Measurements from ENCODE around the gene ALDH1L1.
A peak's percentile ranks its signal among the peaks of the same experiment; 100 is the strongest.

The ALDH1L1 gene

GRCh38 chr3:126202276-126202675, 21.9 kb upstream of the ALDH1L1 start:
- TF ChIP-seq, protein P1, sequence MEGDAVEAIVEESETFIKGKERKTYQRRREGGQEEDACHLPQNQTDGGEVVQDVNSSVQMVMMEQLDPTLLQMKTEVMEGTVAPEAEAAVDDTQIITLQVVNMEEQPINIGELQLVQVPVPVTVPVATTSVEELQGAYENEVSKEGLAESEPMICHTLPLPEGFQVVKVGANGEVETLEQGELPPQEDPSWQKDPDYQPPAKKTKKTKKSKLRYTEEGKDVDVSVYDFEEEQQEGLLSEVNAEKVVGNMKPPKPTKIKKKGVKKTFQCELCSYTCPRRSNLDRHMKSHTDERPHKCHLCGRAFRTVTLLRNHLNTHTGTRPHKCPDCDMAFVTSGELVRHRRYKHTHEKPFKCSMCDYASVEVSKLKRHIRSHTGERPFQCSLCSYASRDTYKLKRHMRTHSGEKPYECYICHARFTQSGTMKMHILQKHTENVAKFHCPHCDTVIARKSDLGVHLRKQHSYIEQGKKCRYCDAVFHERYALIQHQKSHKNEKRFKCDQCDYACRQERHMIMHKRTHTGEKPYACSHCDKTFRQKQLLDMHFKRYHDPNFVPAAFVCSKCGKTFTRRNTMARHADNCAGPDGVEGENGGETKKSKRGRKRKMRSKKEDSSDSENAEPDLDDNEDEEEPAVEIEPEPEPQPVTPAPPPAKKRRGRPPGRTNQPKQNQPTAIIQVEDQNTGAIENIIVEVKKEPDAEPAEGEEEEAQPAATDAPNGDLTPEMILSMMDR (conservative IDR thresholded peaks at IDR 0.05), result no peak
- peak overlapping the region; percentile 56 for H3K27ac ChIP-seq

GRCh38 chr3:126201168-126201567, 20.8 kb upstream of the ALDH1L1 start:
- TF ChIP-seq, protein P1 (conservative IDR thresholded peaks at IDR 0.05), result no peak
- peak overlapping the region; percentile 56 for H3K27ac ChIP-seq

GRCh38 chr3:126200534-126200933, 20.1 kb upstream of the ALDH1L1 start:
- peak overlapping the region; percentile 56 for H3K27ac ChIP-seq
- TF ChIP-seq, protein P1 (conservative IDR thresholded peaks at IDR 0.05), result no peak

DNA sequence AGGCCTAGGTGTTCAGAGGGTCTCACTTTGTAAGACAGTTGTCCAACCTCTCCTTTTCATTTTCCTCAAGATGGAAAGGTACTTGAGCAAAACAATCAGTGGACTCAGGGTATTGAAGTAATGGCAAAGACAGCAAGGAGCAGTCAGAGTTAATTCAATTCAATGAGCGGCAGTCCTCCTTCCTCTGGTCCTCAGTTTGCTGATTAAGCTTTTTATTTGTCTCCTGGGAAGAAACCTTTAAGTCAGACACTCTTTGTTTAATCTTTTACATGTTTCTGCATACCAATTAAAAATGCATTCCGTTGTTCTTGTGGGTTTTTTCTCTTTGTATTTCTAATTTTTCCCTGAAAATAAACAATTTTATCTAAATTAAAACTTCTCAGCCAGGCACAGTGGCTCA, 18.9 kb upstream of the ALDH1L1 start:
- no peak overlapping the region for H3K27ac ChIP-seq
- TF ChIP-seq, protein P1 (conservative IDR thresholded peaks at IDR 0.05), result no peak

DNA sequence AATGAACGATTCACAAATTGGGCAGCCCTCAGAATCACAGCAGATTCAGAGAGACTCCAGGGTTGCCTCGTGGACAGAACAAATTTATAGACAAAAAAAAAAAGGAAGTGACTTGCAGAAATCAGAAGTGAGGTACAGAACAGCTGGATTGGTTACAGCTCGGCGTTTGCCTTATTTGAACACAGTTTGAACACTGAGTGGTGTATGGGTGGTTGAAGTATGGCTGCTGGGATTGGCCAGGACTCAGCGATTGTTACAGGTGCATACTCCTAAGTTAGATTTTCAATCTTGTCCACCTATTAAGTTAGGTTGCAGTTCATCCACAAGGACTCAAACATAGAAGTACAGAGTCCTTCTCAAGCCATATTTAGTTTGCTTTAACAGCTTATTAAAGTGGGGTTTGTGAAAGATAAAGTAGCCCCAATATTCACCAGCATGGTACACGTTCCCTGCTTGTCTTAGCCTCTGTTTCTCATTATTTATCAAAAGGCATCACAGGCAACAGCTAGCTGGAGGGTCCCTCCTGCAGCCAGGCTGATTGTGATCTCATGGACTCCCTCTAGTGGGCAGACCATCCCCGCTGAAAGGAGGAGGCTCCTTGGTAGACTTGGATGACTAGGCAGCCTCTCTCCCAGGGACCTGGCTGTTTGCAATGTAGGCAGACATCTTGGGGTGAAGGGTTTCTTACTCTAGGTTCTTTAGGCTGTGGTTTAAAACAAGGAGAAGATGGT, 17.6 kb upstream of the ALDH1L1 start:
- no peak overlapping the region for H3K27ac ChIP-seq
- TF ChIP-seq, protein P1 (conservative IDR thresholded peaks at IDR 0.05), result peak; percentile 78

DNA sequence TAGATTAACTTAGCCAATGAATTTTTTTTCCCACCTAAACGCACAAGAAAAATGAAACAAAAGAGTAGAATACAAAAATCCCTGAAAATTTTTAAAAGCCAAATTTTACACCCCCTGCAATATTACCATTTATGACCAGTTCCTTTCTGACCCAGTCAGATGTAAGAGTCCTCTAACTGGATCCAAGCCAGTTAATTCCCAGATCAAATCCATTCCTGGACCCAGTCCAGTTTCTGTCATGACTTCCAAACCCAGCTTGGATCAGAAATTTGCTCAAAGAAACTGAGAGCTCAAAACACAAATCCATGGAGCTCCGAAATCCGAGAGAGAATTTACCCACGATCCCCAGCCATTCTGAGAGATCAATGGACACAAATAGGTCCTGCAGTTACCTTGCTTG, 17.0 kb upstream of the ALDH1L1 start:
- no peak overlapping the region for H3K27ac ChIP-seq
- TF ChIP-seq, protein P1 (conservative IDR thresholded peaks at IDR 0.05), result no peak

GRCh38 chr3:126194713-126195305, 14.4 kb upstream of the ALDH1L1 start:
- TF ChIP-seq, protein P1 (conservative IDR thresholded peaks at IDR 0.05), result no peak
- no peak overlapping the region for H3K27ac ChIP-seq
